HTERT RPE-1 (cell line): ENCODE measurements around the gene CYBA.

Experiments used
- in situ Hi-C: fragments of 300-500 bp; cut with MboI; formaldehyde crosslinking; loops from 4 replicates; pipeline ENCODE4 v1.14.3; 2020; ENCODE audit warnings: low sequenced_read_pairs

The CYBA gene

GRCh38 chr16:88647178-88648070 is 3.4 kb downstream of the CYBA start:
- in situ Hi-C loops: no loop called here

- in situ Hi-C loops: no loop called here
These were observed 4.4 kb downstream of the CYBA start for GRCh38 chr16:88646345-88647034.

GRCh38 chr16:88645941-88646340 is 4.9 kb downstream of the CYBA start:
- in situ Hi-C loops: no loop called here

- in situ Hi-C loops: no loop called here
These were observed 5.4 kb downstream of the CYBA start for GRCh38 chr16:88645455-88645854.

GRCh38 chr16:88643644-88643932 is 7.3 kb downstream of the CYBA start:
- in situ Hi-C loops: no loop called here

GRCh38 chr16:88642881-88643643 is 7.8 kb downstream of the CYBA start:
- in situ Hi-C loops: no loop called here

GRCh38 chr16:88640498-88641247 is 10.2 kb downstream of the CYBA start:
- in situ Hi-C loops: no loop called here

GRCh38 chr16:88640039-88640495 is 10.8 kb downstream of the CYBA start:
- in situ Hi-C loops: no loop called here

GRCh38 chr16:88639231-88640038 is 11.4 kb downstream of the CYBA start:
- in situ Hi-C loops: no loop called here

- in situ Hi-C loops: no loop called here
These were observed 12.3 kb downstream of the CYBA start, which contains the start of gene IL17C for GRCh38 chr16:88638323-88639230. TSS of gene IL17C (plus strand) at chr16:88638572. CDS start at chr16:88638642, 70 bp downstream.

- in situ Hi-C loops: no loop called here
These were observed 14.2 kb downstream of the CYBA start for GRCh38 chr16:88636488-88637265.

- in situ Hi-C loops: no loop called here
These were observed 15.1 kb downstream of the CYBA start for GRCh38 chr16:88635671-88636319.

- in situ Hi-C loops: no loop called here
These were observed 15.7 kb downstream of the CYBA start for GRCh38 chr16:88634994-88635670.

GRCh38 chr16:88634141-88634993 is 16.5 kb downstream of the CYBA start:
- in situ Hi-C loops: no loop called here

GRCh38 chr16:88633684-88634140 is 17.1 kb downstream of the CYBA start:
- in situ Hi-C loops: no loop called here

- in situ Hi-C loops: no loop called here
These were observed 18.3 kb downstream of the CYBA start for GRCh38 chr16:88632587-88632930.
